Fibroblast of skin of left quadriceps (primary cell): ENCODE data around the gene ZNHIT3.

ENCODE experiments used
- DNase-seq, 2 experiments: peaks; one replicate each; pipeline ENCODE4 v3.0.0-alpha.2; 2013; ENCODE audit warnings: low read depth in 2 of 2

The ZNHIT3 gene

DNA sequence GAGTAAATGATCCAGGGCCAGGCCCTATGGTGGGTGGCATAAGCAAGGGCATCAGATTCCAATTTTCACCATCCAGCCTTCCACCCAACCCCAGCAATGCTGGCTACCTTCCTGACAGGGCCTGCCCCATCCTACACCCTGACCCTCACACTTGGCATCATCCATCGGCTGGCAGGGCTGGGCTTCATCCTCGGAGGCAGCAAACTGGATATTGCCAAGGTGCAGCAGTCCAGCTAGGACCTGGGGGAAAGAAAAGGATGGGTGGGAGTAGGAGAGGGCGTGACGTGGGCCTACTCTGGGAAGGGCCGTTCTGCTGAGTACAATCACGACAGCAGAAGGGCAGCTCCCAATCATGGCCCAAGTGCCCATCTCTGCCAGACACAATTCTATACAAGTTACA lies 24.7 kb downstream of the ZNHIT3 start:
- no peak for DNase-seq

DNA sequence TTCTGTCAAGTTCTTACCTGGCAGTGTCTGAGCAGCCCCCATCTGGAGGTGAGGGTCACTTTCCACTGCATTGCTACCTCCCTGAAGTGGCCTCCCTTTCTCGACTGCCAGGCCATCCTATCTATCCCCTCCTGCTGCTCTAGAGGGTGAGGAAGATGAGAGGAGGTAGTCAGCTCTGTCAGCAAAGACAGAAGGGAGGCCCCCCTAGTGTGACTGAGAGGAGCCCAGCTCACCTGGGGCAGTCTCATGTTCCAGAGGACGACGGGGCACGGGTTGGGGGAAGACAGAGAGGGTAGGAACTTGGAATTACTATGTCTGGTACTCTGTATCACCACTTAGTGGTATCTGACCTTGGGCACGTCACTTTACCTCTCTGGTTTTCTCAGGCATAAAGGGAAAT lies 26.2 kb downstream of the ZNHIT3 start:
- no peak for DNase-seq

DNA sequence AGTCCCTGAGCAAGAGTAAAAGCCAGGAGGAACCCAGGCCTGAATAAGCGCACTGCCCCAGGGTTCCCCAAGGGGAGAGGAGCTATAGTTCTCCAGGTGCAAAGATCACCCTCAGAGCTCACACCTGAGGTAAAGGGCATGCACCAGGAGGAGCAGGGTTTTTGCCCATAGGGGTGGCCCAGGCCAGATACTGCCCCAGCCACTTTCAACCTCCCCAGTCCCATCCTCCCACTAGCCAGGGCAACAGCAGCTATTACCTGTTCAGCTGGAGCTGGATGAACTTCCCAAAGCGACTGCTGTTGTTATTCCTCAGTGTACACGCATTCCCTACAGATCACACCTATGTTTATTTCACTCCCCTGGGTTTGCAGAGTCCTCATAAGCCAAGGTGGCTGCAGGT lies 28.4 kb downstream of the ZNHIT3 start:
- DNase-seq = no peak

DNA sequence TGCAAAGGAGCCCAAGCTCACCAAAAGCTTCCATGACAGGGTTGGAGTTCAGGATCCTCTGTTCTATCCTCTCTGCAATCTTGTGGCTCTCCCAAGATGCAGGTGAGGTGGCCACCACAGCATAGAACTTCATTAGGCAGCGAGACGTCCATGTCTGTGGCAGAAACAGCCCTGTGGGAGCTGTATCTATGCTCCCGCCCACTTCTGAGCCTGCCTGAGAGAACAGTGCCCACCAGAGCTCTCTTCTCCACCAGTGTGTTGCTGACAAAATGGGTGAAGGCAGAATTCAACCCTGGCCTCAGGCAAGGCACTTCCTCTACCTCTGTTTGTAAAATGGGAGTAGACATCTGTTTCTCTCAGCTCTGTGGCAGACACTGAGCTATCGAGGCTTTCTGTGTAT lies 29.4 kb downstream of the ZNHIT3 start:
- DNase-seq = no peak

DNA sequence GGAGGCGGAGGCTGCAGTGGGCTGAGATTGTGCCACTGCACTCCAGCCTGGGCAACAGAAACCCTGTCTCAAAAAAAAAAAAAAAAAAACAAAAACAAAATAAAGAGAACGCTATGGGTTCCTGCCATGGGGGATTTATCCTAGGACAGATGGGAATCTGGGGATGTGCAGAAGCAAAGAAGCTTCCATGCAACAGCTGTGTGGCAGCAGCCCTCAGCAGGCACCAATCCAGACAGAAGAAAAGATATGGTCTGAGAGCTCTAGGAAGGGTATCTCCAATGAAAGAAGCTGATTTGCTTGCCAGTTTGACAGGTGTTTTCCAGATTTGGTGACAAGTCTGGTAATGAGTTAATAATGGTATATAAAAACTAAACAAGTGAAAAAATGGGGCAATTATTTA lies 36.6 kb downstream of the ZNHIT3 start:
- no peak for DNase-seq

DNA sequence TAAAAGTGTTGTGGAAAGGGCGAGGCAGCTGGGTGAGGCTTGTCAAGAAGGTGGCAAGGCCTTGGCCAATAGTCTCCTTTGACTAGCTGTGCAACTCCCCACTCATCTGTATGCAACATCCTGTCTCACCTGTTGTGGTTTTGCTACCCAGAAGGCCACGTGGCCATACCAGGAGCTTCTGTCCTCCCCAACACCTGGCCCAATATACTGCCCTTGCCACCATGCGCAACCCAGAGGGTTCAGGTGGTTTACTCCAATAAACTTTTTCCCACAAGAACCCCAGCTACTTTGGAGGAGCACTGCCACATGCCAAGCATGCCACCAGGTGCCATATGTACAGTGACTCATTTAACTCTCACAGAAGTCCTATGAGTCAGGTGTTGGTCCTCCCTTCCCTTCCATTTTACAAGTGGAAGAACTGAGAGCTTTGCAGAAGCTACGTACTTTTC lies 38.0 kb downstream of the ZNHIT3 start:
- no peak for DNase-seq

DNA sequence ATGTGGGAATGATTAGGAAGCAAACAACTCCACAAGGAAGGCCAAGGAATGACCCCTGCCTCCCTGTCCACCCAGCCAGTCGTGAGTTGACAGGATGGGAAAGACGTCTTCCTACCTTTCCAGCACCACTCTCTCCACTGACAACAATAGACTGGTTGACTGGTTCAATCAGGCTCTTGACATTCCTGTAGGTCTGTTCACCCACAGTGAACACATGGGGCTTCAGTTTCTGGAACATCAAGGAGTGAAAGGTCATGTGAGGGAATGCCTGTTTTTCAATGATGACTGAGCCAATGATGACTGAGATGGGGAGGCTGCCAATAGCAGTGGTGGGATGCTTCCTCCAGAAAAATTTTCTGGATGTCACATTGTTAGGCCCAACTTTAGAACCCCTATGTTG lies 38.6 kb downstream of the ZNHIT3 start:
- DNase-seq = no peak

DNA sequence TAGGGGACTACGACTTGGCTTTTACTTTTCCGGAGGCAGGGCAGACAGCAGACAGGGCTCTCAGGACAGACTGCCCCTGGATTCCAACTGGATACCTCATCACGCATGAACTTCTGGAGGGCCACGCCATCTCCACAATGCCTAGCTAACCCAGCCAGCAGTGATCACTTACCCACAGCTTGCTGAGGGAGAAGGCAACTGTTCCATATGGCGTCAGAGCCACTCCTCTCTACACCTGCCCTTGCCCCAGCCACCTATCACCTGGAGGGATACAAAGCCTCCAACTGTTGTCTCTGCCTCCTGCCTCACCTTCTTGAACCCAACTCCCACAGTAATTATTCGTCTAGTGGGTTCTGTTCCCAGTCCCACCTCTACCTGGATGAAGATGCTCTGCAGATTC lies 39.4 kb downstream of the ZNHIT3 start:
- DNase-seq = no peak

DNA sequence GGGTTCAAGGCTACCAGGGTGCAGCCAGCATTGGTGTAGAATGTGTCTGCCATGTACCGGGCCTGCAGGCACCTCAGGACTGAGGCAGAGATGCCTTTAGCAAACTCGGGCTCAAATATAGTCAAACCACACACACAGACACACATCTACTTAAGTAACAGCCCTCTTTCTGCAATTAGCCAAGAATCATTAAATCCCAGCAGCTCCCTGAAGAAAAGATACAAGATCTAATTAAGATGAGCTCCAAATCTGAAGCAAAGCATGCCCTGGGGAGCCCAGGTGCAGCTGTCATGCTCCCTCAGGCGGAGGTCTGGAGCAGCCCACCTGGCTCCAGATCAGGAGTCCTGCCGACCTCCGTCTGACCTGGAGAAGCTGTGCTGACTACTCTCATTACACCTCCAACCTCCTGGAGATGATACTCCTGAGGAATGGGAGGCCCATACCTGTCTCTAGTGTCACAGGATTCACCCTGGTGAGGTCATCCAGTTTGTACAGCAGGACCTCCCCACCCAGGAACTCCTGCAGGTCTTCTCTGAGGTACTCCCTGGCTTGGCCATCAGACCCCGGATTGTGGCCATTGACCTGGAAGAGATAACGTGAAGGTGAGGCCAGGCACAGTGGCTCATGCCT lies 41.3 kb downstream of the ZNHIT3 start:
- no peak for DNase-seq

DNA sequence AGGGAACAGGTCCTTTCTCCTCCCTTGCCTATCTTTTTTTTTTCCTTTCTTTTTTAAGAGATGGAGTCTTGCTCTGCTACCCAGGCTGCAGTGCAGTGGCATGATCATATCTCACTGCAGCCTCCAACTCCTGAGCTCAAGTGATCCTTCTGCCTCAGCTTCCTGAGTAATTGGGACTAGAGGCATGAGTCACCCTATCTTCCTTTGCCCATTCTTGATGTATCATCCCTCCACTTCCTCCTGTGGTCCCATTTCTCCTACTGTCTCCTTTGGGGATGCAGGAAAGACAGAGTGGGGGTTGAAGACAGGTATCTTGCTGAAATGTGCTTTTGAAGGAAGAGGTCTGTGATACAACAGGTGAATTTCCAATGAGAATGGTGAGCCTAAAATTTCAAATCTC lies 42.6 kb downstream of the ZNHIT3 start:
- DNase-seq = peak in 1 of 2 experiments; percentile 2

DNA sequence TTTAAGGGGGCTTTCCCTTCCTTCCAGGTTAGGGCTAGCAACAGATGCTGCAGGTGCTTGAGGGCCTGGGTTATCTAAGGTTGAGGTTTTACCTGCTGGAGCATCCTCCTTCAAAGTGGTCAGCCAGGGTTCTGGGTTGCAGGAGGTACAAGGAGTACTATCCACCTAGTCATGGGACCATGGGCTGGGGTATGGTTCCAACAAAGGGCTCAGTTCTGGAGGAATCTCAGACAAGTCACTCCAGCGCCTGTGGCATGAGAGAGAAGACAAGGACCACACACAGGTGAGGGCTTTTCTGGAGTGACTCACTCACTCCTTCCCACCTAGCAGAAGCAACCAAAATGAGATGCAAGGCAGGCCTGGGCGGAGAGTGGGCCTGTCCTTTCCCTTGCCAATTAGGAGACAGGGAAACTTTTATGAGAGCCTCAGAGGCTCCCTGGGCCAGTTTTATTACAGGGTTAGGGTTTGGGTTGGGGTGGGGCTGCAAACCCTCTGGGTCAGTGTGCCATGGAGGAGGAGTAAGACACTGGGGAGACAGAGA lies 46.0 kb downstream of the ZNHIT3 start:
- no peak for DNase-seq

DNA sequence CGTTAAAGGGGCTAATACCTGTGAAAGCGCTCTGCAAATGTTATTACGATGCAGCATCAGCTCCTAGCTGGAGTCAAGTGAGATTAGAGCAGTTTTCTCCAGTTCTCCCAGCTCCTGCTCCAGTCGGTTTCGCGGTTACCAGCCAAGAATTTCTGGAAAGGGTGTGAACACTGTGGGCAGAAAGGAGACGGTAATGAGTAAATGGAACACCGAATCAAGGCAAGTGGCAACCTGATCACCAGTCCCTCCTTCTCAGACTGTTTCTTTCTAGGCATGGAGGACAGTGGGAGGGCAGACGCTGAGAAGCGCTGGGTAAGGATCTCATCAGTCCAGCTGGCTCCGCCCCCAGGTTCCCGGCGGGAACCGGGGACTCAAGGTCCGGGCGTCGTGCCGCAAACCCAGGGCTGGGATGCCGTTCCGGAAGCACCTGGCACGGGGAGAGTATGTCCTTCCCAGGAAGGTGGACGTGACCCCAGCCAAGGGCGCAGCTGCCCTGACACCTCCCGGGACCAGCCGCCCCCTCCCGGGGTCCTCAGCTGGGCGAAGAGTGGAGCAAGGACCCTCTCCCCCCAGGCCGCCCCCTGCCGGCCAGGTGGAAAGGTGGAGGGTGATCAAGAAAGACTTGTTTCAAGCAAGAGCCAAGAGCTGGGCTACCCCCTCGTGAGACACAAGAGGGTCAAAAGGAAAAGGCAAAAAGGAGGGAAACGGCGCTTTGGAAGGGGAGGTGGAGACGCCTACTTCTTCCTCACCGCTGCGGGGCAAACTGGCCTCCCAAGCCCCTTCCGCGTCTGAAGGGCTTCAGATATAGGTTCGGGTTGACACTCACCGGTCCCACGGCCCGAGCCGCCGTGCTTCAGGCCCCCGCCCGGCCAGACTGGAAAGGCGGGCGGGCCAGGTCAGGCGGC lies 47.7 kb downstream of the ZNHIT3 start:
- DNase-seq = peak in 1 of 2 experiments; percentile 4

DNA sequence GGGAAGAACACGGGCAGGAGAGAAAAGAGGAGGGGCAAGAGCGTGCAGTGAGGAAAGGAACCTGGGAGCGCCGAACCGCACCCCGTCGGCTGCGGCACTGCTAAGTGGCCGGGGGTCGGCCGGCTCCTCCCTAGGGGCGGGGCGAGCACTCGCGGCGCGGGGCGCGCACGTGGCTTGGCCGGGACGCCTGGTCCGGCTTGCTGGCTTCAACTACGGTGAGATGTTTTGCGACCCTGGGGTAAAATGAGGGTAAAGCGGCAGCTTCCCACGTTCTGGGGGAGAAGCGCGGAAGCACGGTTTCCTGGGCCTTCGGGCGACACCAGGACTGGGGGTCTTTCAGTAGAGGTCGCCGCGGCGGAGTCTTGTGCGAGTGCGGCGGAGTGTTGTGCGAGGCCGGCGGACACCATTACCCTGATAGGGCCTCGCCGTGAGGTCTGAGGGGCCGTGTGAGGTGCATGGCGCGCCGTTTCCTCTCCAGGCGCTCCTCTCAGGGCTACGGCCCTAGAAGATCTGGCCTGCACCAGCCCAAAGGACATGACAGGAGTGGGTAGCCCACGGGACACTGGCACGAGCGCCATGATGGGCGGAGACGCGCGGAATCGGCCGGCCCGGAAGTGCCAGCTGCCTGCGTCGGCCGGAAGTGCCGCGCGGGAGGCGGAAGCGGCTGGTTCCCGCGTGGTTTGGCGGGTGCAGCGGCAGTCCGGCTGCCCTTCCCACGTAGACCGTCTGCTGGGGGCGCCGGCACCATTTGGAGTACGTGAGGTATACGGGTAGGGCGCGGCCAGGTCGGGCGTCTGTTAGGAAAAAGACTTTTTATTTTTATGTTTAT lies 48.6 kb downstream of the ZNHIT3 start, which contains the start of the genes MYO19 and PIGW:
Gene MYO19, minus strand, starts transcription at position 29 of the 829 bp plus-strand sequence. CDS start 2,330 bp downstream, outside the sequence.
Gene PIGW, plus strand, starts transcription at position 148 of the 829 bp plus-strand sequence. CDS start 2,115 bp downstream, outside the sequence.
- DNase-seq = peak; percentile 70 to 73

DNA sequence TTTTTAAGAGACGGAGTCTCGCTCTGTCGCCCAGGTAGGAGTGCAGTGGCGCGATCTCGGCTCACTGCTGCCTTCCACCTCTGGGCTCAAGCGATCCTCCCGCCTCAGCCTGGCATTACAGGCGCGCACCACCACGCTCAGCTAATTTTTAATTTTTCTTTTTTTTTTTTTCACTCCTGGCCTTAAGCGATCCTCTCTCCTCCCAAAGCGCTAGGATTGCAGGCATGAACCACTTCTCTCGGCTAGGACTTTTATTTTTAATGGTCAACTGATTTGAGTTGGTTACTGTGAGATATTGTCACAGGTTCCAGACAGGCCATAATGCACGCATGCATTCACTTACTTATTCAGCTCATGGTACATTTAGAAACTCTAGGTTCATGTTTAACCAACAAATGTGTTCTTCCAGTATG lies 49.2 kb downstream of the ZNHIT3 start:
- no peak for DNase-seq

DNA sequence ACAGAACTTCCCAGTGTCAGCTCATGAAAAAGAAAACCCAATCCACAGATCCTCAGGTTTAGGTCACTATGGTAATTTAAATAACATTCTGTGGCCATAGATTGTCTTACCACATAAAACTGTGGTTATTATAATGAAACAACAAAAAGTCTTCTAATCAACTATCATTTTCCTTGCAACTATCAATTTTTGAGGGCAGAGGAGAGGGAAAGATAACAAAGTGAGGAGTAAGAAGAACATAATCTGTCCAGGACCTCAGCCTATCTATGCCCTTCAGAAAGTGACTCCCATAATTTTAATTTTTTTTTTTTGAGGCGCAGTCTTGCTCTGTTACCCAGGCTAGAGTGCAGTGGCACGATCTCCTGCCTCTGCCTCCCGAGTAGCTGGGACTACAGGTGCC lies 54.2 kb downstream of the ZNHIT3 start:
- DNase-seq = no peak

DNA sequence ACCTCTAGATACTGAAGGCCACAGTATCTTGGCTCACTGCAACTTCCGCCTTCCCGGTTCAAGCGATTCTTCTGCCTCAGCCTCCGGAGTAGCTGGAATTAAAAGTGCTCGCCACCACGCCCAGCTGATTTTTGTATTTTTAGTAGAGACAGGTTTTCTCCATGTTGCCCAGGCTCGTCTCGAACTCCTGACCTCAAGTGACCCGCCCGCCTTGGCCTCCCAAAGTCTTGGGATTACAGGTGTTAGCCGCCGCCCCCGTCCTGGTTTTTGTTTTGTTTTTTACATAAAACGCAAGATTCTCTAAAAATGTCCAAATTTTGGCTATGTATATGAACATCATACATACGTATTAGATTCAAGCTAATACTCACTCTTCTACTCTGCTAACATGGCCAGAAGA lies 56.3 kb downstream of the ZNHIT3 start:
- DNase-seq = no peak

DNA sequence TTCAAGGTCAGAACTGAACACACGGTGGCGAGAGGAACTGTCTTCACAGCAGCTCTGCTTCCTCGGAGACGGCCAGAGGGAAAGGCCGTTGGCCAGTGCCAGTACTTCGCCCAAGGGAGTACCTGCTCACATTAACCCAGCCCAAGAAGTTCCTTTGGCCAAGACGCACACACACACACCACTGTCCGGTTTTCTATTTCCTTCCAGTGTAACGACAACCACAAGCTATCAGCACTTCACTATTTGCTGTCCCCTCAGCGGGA lies 57.5 kb downstream of the ZNHIT3 start:
- DNase-seq = peak in 1 of 2 experiments; percentile 4

DNA sequence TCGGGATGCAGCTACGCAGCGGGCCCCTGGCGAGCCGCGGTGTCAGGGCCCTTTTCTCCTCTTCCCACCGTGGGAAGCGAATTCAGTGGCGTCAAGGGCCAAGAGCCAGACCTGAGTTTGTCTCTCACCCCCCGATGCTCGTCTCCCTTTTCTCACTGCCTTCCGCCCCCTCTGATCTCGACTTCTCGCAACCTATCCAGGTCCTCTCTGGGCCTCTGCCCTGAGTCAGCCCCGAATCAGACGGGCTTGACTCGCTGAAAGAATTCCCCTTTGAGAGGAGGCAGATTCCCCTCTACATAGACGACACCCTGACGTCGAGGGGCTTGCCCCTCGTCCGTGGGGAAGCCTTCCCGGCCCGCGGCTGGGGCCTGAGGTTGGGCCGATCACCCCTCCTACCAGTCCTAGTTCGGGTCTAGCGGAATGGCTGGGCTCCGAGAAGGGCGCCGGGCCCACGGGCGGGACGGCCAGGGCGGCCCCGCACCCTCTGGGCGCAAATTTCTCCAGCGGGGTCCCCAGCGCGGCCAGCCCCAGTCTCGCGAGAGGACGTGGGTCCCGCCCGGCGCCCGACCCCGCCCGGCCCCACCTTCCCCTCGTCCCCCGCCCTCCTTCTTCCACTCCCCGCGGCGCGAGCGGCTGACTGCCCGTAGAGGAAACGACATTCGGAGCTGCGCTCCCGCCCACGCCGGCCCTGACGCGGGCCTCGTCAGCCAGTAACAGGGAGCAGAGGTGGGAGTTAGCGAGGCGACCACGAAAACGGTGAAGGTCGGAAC lies 58.0 kb downstream of the ZNHIT3 start, which contains the start of gene GGNBP2:
Gene GGNBP2, plus strand, starts transcription at position 613 of the 770 bp plus-strand sequence. CDS start 806 bp downstream, outside the sequence.
- peak; percentile 87 to 88 for DNase-seq

DNA sequence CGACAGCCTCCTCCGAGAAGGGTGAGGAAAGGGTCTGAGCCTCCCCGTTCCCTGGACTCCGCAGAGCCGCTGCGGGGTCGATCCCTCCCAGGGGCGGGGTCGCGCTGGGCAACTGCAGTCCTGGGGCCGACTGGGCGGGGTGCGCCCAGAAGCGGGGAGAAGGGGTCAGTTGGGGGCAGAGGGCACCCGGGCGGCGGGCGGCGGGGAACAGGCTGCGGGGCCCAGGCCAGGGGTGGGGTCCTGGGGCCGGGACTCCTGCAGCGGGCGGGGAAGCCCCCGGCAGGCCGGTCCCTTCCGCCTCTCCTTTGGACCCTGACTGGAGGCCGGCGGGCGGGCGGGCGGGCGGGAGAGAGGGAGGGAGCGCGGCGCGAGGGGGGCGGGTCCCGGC lies 58.6 kb downstream of the ZNHIT3 start:
- DNase-seq = no peak
